MM.1S (cell line): ENCODE results near the gene LILRB5.
A peak's percentile ranks its signal among the peaks of the same experiment; 100 is the strongest.

Experiments used
- DNase-seq: peaks from one replicate; pipeline ENCODE4 v3.0.0-alpha.2; 2015
- H2AFZ ChIP-seq: fragments of 300-600 bp; sonication (generic); 2 replicates; pipeline ENCODE4 v1.6.0; 2016; ENCODE audit warnings: antibody characterized with exemption, low read length
- H3F3A ChIP-seq: fragments of 300-600 bp; sonication (generic); 2 replicates; pipeline ENCODE4 v1.6.1; 2016; ENCODE audit warnings: mild to moderate bottlenecking, antibody characterized with exemption, low read length, moderate library complexity, mixed read lengths; ENCODE audit not compliant: insufficient read depth
- H3K27ac ChIP-seq: fragments of 300-600 bp; sonication (generic); 2 replicates; pipeline ENCODE4 v1.5.1; 2016; ENCODE audit warnings: mild to moderate bottlenecking, low read length
- H3K27me3 ChIP-seq: fragments of 300-600 bp; sonication (generic); replicated peaks from 2 replicates; pipeline ENCODE4 v1.6.0; 2016; ENCODE audit warnings: low read length; ENCODE audit not compliant: insufficient read depth
- H3K36me3 ChIP-seq: fragments of 300-600 bp; sonication (generic); replicated peaks from 2 replicates; pipeline ENCODE4 v1.6.1; 2016; ENCODE audit warnings: mild to moderate bottlenecking, low read length, mixed read lengths; ENCODE audit not compliant: insufficient read depth
- H3K4me1 ChIP-seq: fragments of 300-600 bp; sonication (generic); 2 replicates; pipeline ENCODE4 v1.6.1; 2016; ENCODE audit warnings: low read length, mixed read lengths
- H3K4me2 ChIP-seq: fragments of 300-600 bp; sonication (generic); 2 replicates; pipeline ENCODE4 v1.6.0; 2016; ENCODE audit warnings: low read depth, low read length
- H3K4me3 ChIP-seq: fragments of 300-600 bp; sonication (generic); 2 replicates; pipeline ENCODE4 v1.5.1; 2016; ENCODE audit warnings: low read length, mixed read lengths
- H3K79me2 ChIP-seq: fragments of 300-600 bp; sonication (generic); 2 replicates; pipeline ENCODE4 v1.6.1; 2016; ENCODE audit warnings: mixed run types, low read length, mixed read lengths
- H3K9ac ChIP-seq: fragments of 300-600 bp; sonication (generic); 2 replicates; pipeline ENCODE4 v1.6.1; 2016; ENCODE audit warnings: low read length, mixed read lengths
- H3K9me2 ChIP-seq: fragments of 300-600 bp; sonication (generic); replicated peaks from 2 replicates; pipeline ENCODE4 v1.6.1; 2016; ENCODE audit warnings: mild to moderate bottlenecking, low read length, mixed read lengths; ENCODE audit not compliant: insufficient read depth
- H3K9me3 ChIP-seq: fragments of 300-600 bp; sonication (generic); replicated peaks from 2 replicates; pipeline ENCODE4 v1.6.1; 2016; ENCODE audit warnings: mild to moderate bottlenecking, low read length, mixed read lengths; ENCODE audit not compliant: insufficient read depth
- H4K20me1 ChIP-seq: fragments of 300-600 bp; sonication (generic); 2 replicates; pipeline ENCODE4 v1.6.1; 2016; ENCODE audit warnings: mild to moderate bottlenecking, low read length, moderate library complexity, mixed read lengths; ENCODE audit not compliant: insufficient read depth
- EZH2 ChIP-seq: fragments of 300-600 bp; sonication (generic); optimal IDR thresholded peaks from 2 replicates; pipeline ENCODE3; 2017; ENCODE audit warnings: low read depth, mild to moderate bottlenecking, antibody characterized with exemption, low read length, mixed read lengths
- EZH2phosphoT487 ChIP-seq: fragments of 300-600 bp; sonication (generic); IDR thresholded peaks from 2 replicates; pipeline ENCODE4 v1.6.1; 2018; ENCODE audit warnings: antibody characterized with exemption, low read length
- TF ChIP-seq, protein P1 (sequence below): fragments of 300-600 bp; sonication (generic); IDR thresholded peaks from 2 replicates; pipeline ENCODE4 v1.5.1; 2016; ENCODE audit warnings: antibody characterized with exemption, low read length, mixed read lengths

LILRB5 gene

DNA sequence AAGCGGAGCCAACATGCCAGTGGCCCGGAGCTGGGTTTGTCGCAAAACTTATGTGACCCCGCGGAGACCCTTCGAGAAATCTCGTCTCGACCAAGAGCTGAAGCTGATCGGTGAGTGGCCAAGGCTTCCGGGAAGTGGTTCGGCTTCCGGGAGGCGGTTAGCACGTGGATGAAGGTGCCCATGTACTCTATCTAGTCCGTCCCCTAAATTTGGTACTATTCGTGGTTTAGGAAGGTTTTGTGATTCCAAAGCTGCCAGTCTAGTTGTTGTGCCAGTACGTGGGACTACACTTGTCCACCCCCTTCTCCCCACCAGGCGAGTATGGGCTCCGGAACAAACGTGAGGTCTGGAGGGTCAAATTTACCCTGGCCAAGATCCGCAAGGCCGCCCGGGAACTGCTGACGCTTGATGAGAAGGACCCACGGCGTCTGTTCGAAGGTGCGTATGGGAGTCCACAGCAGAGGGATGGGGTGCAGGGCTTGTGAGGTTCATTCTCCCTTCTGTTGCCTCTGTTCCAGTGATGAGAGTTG is 55.8 kb downstream of the LILRB5 start:
- Histone ChIP-seq H3K79me2 (peaks cover 57% of the 10 kb centered on the region), H3K9ac (peak overlapping the region; percentile 94), H2AFZ (no peak overlapping the region), H3K4me3 (peak overlapping the region; percentile 86), H3F3A (peaks cover 49% of the 10 kb centered on the region), H3K27me3 (no peaks in the 10 kb centered on the region), H3K9me2 (no peaks in the 10 kb centered on the region), H3K27ac (peak overlapping the region; percentile 74; the same call in 1 of the 2 replicates), H3K36me3 (peaks cover 43% of the 10 kb centered on the region), H3K9me3 (no peaks in the 10 kb centered on the region), H4K20me1 (peaks cover 50% of the 10 kb centered on the region), H3K4me2 (peak overlapping the region; percentile 95), H3K4me1 (peaks cover 28% of the 10 kb centered on the region)
- no peak for TF ChIP-seq EZH2
- TF ChIP-seq, protein P1, sequence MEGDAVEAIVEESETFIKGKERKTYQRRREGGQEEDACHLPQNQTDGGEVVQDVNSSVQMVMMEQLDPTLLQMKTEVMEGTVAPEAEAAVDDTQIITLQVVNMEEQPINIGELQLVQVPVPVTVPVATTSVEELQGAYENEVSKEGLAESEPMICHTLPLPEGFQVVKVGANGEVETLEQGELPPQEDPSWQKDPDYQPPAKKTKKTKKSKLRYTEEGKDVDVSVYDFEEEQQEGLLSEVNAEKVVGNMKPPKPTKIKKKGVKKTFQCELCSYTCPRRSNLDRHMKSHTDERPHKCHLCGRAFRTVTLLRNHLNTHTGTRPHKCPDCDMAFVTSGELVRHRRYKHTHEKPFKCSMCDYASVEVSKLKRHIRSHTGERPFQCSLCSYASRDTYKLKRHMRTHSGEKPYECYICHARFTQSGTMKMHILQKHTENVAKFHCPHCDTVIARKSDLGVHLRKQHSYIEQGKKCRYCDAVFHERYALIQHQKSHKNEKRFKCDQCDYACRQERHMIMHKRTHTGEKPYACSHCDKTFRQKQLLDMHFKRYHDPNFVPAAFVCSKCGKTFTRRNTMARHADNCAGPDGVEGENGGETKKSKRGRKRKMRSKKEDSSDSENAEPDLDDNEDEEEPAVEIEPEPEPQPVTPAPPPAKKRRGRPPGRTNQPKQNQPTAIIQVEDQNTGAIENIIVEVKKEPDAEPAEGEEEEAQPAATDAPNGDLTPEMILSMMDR, result no peak
- TF ChIP-seq EZH2phosphoT487, result no peak
- no peak for DNase-seq
